ENCODE measurements around the gene APOM.

Gene APOM

DNA sequence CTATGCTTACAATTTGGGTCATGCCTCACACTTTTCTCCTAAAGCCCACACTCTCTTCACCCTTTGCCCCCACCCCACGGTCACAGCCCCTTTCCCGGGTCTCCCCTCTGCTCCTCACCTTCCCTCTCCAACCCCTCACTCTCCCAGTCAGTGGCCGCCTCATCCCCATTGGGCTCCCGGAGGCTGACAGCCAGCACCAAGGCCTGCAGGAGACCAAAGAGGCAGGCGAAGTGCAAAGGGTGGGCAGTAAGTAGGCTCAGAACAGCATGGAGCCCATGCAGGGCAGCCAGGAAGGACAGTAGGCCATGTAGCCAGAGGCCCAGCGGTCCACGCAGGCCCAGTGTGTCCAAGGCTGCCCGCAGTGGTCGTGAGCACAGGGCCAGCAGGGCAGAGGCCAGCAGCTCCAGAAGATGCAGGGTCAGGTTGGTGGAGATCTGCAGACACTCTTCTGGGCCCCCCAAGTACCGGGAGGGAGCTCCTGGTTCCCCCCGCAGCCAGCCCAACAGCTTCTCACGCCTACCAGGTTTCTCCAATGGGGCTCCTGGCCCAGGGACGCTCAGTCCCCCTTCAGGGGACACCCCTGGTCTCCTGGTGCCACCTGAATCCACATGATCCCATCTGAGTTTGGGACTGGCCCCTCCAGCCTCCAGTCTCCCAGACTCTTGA is 3.4 kb downstream of the APOM start:
- DNase-seq = no peak

DNA sequence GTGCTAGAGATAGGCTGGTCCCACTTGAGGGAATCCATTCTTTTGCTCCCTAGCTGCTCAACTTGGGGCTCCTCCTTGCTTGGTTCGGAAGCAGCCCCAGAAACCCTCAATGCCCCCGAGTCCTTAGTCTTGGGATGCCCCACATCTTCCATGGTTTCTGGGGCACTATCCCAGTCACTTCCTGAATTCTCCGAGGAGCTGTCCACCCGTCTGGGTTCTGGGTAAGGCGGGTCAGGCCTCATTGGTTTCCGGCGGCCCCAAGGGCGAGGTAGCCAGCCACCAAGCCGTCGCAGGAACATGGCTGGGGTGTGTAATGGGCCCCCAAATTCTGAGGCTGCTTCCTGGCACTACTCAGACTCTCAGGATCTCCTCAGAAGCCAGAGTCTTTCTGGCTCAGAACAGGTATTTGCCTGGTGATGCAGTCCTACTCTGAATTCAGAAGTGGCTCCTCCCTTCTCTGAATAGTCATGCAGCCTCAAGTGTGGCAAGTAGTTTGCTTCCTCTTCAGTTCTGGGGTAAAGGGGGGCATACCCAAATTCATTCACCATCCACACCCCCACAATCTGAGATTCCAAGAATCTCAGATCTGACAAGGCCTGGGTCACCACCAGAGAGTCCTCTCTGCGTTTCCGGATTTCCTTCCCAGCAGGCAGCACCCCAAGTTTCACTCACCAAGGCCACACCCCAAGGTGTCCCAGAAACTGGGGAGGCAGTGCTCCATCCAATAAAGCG is 4.1 kb downstream of the APOM start:
- no peak for DNase-seq

DNA sequence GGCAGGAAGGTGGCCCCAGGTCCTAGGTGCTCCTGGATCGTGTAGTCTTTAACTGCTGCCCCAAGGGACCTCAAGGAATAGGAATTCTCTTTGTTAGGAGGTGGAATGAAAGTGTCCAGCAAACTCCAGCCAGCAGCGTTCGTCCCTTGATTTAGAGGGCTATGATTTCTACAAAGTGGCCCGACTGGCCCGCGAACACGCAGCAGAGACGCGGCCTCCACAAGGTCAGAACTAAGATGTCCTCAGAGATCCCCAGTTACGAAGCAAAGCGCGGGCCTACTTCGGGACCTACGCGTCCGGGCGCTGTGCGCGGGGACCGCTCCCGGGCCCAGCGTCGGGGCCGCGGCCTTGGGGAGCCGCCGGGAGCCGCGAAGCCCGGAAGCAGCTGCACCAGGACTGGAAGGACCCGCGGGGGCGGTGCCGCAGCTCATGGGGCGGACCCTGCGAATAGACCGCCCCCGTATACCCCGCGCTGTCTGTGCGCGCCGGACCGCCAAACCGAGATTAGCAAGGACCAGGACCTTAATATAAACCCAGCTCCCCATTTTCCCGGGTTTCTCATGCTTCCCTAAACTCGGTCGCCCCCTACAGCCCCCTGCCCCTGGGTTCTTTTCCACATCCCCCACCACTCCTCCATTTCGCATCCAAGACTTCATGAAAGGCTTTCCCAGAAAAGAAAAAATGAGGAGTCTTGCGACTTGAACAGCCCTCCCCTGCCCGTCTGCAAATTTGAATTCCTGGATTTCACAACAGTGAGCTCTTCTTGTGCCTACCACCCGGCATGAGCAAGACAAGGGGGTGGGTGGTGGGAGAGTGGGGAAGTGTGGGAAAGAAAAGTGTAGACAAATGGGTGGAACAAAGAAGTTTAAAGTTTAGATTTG is 4.9 kb downstream of the APOM start, which contains the start of gene C6orf47:
Gene C6orf47, minus strand, starts transcription at position 398 of the 881 bp plus-strand sequence. CDS start 831 bp downstream, outside the sequence.
- DNase-seq = peak; percentile 77 to 87 (median 81)

GRCh38 chr6:31661262-31662123 is 5.8 kb downstream of the APOM start:
- no peak for DNase-seq

- DNase-seq = no peak
Observed at GRCh38 chr6:31662124-31662723, 6.5 kb downstream of the APOM start.

- DNase-seq = no peak
Observed at GRCh38 chr6:31663126-31663960, 7.6 kb downstream of the APOM start.

GRCh38 chr6:31663961-31664789 is 8.5 kb downstream of the APOM start:
- DNase-seq = peak in 2 of 3 experiments; percentile 30 to 50

GRCh38 chr6:31664790-31665500 is 9.3 kb downstream of the APOM start, which contains the start of gene GPANK1:
Gene GPANK1, minus strand, starts transcription at chr6:31664997. Its CDS starts 519 bp downstream, at chr6:31664478.
- peak; percentile 86 to 96 (median 94) for DNase-seq

DNA sequence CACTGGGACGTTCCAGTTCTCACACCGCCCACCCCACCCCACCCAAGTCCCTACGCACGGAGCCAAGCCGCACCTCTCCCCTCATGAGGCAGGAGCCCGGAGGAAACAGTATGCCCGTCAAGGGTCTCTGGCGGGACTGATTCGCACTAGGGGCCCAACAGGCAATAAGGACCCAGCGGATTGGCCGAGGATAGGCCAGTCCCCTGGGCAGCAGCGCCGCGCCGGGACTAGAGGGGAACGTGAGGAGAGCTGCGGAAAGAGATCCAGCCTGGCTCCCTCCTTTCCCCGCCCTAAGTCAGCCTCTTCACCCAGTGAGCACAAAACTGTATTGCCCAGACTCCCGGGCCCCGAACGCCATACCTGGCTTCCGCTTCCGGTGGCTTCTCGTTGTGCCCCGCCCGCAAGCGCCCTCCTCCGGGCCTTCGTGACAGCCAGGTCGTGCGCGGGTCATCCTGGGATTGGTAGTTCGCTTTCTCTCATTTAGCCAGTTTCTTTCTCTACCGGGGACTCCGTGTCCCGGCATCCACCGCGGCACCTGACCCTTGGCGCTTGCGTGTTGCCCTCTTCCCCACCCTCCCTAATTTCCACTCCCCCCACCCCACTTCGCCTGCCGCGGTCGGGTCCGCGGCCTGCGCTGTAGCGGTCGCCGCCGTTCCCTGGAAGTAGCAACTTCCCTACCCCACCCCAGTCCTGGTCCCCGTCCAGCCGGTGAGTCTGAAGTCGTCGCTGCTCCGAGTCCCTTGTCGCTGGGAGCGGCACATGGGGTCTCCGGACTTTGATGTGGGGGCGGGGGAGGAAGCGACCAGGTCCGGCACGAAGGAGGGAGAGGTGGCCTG is 10.0 kb downstream of the APOM start, which contains the start of gene CSNK2B:
Gene CSNK2B, plus strand, starts transcription at position 580 of the 836 bp plus-strand sequence. CDS start 752 bp downstream, outside the sequence.
- peak; percentile 95 to 98 (median 95) for DNase-seq

DNA sequence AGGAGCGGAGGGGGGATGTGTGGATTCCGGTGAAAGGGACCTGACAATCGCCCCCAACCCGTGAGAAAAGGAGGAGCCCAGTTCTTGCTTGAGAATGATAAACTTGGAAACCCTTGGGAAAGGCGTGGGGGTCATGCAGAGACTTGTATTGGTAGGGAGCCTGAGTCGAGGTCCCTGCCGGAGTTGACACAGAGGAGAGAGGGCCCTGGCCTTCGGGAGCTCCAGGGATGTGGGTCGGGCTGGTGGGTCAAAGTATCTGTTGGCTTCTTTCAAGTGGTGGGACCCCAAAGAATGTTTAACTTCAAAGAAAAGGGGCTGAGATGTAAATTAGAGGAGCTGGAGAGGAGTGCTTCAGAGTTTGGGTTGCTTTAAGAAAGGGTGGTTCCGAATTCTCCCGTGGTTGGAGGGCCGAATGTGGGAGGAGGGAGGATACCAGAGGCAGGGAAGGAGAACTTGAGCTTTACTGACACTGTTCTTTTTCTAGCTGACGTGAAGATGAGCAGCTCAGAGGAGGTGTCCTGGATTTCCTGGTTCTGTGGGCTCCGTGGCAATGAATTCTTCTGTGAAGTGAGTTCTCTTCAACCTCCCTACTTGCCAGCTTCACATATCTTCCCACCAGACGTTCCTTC is 10.8 kb downstream of the APOM start:
- no peak for DNase-seq

GRCh38 chr6:31669676-31670075 is 14.0 kb downstream of the APOM start, which contains the start of gene LY6G5B:
Gene LY6G5B, plus strand, starts transcription at chr6:31669976. Its CDS starts 975 bp downstream, at chr6:31670951.
- no peak for DNase-seq

DNA sequence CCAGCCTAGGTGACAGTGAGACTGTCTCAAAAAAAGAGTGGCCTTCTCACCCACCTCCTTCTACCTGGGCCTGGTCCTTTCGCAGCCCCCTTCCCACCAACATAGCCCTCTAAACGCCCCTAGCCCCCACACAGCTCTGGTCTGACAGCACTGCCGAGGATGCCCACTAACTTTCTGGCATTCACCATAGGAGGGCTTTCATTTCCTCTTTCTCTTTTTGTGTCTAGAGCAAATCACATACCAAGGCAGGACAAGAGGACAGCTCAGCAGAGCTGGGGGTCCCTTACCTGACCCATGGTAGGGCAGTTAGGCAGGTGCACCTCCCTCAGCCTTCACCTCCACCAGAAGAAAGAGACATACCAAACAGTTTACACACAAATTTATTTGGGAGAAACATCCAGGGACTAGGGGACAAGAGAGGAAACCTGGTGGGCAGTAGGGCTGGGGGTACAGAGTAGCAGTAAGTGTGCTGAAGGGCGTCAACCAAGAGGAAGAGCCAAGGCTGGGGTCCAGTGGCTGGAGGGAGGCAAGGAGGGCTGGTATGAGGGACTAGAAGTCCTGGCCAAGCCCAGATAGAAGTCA is 20.7 kb downstream of the APOM start:
- DNase-seq = no peak

DNA sequence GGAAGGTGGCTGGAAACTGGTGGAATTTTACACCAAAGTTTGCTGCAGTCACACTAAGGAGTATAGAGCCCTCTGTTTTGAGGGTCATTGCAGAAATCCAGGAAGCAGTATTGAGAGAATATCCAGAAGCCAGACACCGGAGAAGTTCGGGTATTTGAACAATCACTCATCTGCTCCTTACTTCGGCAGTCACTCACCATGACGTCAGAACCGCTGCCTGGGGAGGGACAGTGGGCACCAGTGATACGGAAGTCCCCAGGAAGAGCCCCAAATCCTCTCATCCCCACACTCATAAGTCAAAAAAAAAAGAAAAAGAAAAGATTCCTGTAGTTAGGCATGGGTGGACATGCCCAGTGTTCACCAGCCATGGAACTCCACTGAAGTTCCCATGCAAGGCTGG is 21.2 kb downstream of the APOM start:
- DNase-seq = no peak

DNA sequence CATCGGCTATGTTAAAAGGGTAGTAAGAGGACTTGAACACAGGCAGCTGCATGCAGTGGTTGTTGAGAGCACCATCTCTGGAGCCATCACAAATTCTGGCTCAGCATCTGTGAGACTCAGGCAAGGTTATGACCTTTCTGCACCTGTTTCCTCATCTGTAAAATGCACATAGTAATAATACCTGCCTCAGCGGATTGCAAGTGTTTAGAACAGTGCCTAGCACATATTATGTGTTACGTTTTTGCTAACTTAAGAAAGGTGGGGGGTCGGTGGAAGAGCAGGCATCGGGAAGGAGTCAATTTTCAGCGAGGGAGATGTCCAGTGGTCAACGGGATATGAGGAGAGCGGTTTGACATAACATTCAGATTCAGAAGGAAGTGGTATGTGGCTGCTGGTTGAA is 22.3 kb downstream of the APOM start:
- DNase-seq = no peak

DNA sequence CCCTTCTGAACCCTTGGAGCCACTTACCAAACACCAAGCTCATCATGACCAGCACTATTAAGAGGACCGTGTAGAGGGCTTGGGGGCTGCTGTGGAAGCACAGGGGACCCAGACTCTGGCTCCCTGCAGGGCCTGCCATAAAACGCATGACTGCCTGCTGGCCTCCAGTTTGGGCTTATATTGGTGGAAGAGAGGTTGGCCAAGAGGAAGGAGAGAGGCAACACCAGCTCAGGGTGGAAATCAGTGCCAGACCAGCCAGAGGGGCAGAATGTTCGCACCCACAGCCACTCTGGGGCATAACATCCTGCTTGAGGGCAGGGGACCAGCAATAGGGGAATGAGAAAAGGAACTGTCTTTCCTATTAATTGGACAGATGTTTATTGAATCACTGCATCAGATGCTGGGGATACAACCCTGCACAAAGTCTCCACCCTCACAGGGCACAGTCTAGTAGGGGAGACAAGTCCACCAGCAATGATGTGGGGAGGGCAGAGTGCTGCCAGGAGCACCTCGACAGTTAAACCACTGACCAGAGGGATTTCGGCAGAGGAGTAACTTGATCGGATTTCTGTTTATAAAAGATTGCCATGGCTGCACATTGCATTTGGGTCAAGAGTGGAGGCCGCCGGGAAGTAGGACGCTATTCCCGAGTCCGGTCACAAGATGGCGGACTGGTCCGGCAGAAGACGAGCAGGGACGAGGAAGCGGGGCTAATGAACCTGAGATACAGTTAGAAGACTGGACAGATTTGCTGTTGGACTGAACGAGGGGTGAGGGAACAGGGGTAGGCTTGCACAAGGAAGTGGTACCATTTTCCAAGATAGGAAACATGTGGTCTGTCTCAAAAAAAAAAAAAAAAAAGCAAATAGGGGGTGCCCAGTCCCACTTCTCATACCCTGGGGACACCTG is 24.8 kb downstream of the APOM start, which contains the start of gene LY6G5C:
Gene LY6G5C, minus strand, starts transcription at position 842 of the 909 bp plus-strand sequence. Its CDS starts 694 bp downstream, at position 148.
- peak; percentile 68 to 89 (median 73) for DNase-seq
